HEK293 (cell line): ENCODE data around the gene TNFRSF6B.

Source experiments
- BCL11A ChIP-seq: fragments of 450-650 bp; formaldehyde crosslinking; IDR thresholded peaks from 2 replicates; pipeline ENCODE4 v1.5.1; 2016; ENCODE audit warnings: low read depth, missing biosample characterization, missing genetic modification characterization
- FEZF1 ChIP-seq: fragments of 450-650 bp; formaldehyde crosslinking; IDR thresholded peaks from 2 replicates; pipeline ENCODE4 v1.5.1; 2016; ENCODE audit warnings: missing biosample characterization, missing genetic modification characterization
- GLIS2 ChIP-seq: fragments of 450-650 bp; formaldehyde crosslinking; IDR thresholded peaks from 2 replicates; pipeline ENCODE4 v1.5.1; 2016; ENCODE audit warnings: missing biosample characterization, missing genetic modification characterization
- ZBTB48 ChIP-seq: fragments of 450-650 bp; formaldehyde crosslinking; IDR thresholded peaks from 2 replicates; pipeline ENCODE4 v1.5.1; 2016; ENCODE audit warnings: missing biosample characterization, missing genetic modification characterization
- ZEB2 ChIP-seq: fragments of 450-650 bp; formaldehyde crosslinking; IDR thresholded peaks from 2 replicates; pipeline ENCODE4 v1.5.1; 2016; ENCODE audit warnings: missing biosample characterization, missing genetic modification characterization
- ZNF132 ChIP-seq: fragments of 450-650 bp; formaldehyde crosslinking; IDR thresholded peaks from 2 replicates; pipeline ENCODE4 v1.5.1; 2017; ENCODE audit warnings: missing biosample characterization, missing genetic modification characterization, borderline replicate concordance
- ZNF133 ChIP-seq: fragments of 450-650 bp; formaldehyde crosslinking; IDR thresholded peaks from 2 replicates; pipeline ENCODE4 v1.5.1; 2016; ENCODE audit warnings: missing biosample characterization, missing genetic modification characterization
- ZNF2 ChIP-seq: fragments of 450-650 bp; formaldehyde crosslinking; IDR thresholded peaks from 2 replicates; pipeline ENCODE4 v1.5.1; 2016; ENCODE audit warnings: missing biosample characterization, missing genetic modification characterization
- ZNF239 ChIP-seq: fragments of 450-650 bp; formaldehyde crosslinking; IDR thresholded peaks from 2 replicates; pipeline ENCODE4 v1.5.1; 2016; ENCODE audit warnings: missing biosample characterization, missing genetic modification characterization
- ZNF280C ChIP-seq: fragments of 450-650 bp; formaldehyde crosslinking; IDR thresholded peaks from 2 replicates; pipeline ENCODE4 v1.5.1; 2016; ENCODE audit warnings: missing biosample characterization, missing genetic modification characterization
- ZNF433 ChIP-seq: fragments of 450-650 bp; formaldehyde crosslinking; IDR thresholded peaks from 2 replicates; pipeline ENCODE4 v1.5.1; 2016; ENCODE audit warnings: missing biosample characterization, missing genetic modification characterization, low read depth
- ZNF843 ChIP-seq: fragments of 450-650 bp; formaldehyde crosslinking; IDR thresholded peaks from 2 replicates; pipeline ENCODE4 v1.5.1; 2016; ENCODE audit warnings: missing biosample characterization, missing genetic modification characterization
- TF ChIP-seq, protein P1 (sequence below): fragments of 450-650 bp; formaldehyde crosslinking; IDR thresholded peaks from 2 replicates; pipeline ENCODE4 v1.5.0; 2017; ENCODE audit warnings: missing biosample characterization, missing genetic modification characterization, borderline replicate concordance
- TF ChIP-seq, protein P2 (sequence below): fragments of 450-650 bp; formaldehyde crosslinking; IDR thresholded peaks from 2 replicates; pipeline ENCODE4 v1.5.1; 2017; ENCODE audit warnings: missing biosample characterization, mild to moderate bottlenecking, missing genetic modification characterization, moderate library complexity
- TF ChIP-seq, protein P3 (sequence below): fragments of 450-650 bp; formaldehyde crosslinking; IDR thresholded peaks from 2 replicates; pipeline ENCODE4 v1.5.1; 2017; ENCODE audit warnings: missing biosample characterization, missing genetic modification characterization
- TF ChIP-seq, protein P4 (sequence below): fragments of 450-650 bp; IDR thresholded peaks from 2 replicates; pipeline ENCODE4 v1.5.1; 2018; ENCODE audit warnings: missing biosample characterization, missing genetic modification characterization

TNFRSF6B gene

GRCh38 chr20:63682384-63683139, 13.9 kb upstream of the TNFRSF6B start (continued):
- TF ChIP-seq, protein P1, sequence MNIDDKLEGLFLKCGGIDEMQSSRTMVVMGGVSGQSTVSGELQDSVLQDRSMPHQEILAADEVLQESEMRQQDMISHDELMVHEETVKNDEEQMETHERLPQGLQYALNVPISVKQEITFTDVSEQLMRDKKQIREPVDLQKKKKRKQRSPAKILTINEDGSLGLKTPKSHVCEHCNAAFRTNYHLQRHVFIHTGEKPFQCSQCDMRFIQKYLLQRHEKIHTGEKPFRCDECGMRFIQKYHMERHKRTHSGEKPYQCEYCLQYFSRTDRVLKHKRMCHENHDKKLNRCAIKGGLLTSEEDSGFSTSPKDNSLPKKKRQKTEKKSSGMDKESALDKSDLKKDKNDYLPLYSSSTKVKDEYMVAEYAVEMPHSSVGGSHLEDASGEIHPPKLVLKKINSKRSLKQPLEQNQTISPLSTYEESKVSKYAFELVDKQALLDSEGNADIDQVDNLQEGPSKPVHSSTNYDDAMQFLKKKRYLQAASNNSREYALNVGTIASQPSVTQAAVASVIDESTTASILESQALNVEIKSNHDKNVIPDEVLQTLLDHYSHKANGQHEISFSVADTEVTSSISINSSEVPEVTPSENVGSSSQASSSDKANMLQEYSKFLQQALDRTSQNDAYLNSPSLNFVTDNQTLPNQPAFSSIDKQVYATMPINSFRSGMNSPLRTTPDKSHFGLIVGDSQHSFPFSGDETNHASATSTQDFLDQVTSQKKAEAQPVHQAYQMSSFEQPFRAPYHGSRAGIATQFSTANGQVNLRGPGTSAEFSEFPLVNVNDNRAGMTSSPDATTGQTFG (tag by site-specific recombination), result no peak
- no peak for TF ChIP-seq BCL11A (tag by site-specific recombination)
- TF ChIP-seq, protein P2, sequence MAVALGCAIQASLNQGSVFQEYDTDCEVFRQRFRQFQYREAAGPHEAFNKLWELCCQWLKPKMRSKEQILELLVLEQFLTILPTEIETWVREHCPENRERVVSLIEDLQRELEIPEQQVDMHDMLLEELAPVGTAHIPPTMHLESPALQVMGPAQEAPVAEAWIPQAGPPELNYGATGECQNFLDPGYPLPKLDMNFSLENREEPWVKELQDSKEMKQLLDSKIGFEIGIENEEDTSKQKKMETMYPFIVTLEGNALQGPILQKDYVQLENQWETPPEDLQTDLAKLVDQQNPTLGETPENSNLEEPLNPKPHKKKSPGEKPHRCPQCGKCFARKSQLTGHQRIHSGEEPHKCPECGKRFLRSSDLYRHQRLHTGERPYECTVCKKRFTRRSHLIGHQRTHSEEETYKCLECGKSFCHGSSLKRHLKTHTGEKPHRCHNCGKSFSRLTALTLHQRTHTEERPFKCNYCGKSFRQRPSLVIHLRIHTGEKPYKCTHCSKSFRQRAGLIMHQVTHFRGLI (tag by site-specific recombination), result no peak
- no peak for TF ChIP-seq ZNF2 (tag by site-specific recombination)
- TF ChIP-seq ZNF433 (tag by site-specific recombination), result no peak
- no peak for TF ChIP-seq ZNF132 (tag by site-specific recombination)
- TF ChIP-seq FEZF1 (tag by site-specific recombination), result no peak
- no peak for TF ChIP-seq ZNF280C (tag by site-specific recombination)
- TF ChIP-seq ZEB2 (tag by site-specific recombination), result peak; percentile 56; the same call in 1 of the 2 replicates
- TF ChIP-seq ZNF843, result no peak
- peak; percentile 83; the same call in 1 of the 2 replicates for TF ChIP-seq GLIS2 (tag by site-specific recombination)
- TF ChIP-seq, protein P3, sequence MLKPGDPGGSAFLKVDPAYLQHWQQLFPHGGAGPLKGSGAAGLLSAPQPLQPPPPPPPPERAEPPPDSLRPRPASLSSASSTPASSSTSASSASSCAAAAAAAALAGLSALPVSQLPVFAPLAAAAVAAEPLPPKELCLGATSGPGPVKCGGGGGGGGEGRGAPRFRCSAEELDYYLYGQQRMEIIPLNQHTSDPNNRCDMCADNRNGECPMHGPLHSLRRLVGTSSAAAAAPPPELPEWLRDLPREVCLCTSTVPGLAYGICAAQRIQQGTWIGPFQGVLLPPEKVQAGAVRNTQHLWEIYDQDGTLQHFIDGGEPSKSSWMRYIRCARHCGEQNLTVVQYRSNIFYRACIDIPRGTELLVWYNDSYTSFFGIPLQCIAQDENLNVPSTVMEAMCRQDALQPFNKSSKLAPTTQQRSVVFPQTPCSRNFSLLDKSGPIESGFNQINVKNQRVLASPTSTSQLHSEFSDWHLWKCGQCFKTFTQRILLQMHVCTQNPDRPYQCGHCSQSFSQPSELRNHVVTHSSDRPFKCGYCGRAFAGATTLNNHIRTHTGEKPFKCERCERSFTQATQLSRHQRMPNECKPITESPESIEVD, result no peak
- TF ChIP-seq ZNF239, result no peak
- TF ChIP-seq, protein P4, sequence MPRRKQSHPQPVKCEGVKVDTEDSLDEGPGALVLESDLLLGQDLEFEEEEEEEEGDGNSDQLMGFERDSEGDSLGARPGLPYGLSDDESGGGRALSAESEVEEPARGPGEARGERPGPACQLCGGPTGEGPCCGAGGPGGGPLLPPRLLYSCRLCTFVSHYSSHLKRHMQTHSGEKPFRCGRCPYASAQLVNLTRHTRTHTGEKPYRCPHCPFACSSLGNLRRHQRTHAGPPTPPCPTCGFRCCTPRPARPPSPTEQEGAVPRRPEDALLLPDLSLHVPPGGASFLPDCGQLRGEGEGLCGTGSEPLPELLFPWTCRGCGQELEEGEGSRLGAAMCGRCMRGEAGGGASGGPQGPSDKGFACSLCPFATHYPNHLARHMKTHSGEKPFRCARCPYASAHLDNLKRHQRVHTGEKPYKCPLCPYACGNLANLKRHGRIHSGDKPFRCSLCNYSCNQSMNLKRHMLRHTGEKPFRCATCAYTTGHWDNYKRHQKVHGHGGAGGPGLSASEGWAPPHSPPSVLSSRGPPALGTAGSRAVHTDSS (tag by site-specific recombination), result no peak
- no peak for TF ChIP-seq ZBTB48
- no peak for TF ChIP-seq ZNF133 (tag by site-specific recombination)
- TF ChIP-seq, all 188 proteins: peak for 25
